ENCODE results near the gene ZNF664. TPM values are rescaled to one million over a fixed set of nuclear protein-coding genes. Genes with fewer than 3 reads are reported as not detected.

ZNF664 gene
- total RNA-seq, 4 donors from 2014 or later: 23.1 to 97.1 (median 52.1) TPM

DNA sequence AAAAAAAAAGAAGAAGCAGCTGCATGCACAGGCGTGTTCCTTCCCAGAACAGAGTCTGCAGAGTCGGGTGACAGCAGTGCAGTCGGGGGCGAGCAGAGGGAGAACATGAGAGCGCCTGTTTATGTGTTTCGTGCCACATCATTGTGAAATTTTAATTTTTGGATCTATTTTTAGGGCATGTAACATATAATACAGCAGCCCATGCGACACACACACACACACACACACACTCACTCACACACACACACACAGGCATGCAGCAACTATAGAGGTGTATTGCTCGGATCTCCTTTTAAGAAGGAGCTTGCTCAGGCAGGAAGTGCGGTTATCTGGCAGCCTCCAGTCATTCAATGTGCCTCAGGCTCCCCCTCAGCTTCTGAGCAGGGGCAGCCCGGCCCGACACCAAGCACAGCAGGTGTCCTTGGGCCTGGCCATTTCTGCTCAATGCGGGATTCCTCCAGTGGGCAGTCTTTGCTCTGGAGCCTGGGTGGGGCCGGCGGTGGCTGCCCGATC, 71.8 kb downstream of the ZNF664 start:
- intact Hi-C loops (cut with DNase I; ENCODE audit: low total_unique reads): loop anchor here (5.0 kb wide), 1 partner anchor 727 kb away; no protein-coding TSS in a partner anchor
- Histone ChIP-seq H3K27ac (no peak overlapping the region), H3K4me3 (no peak overlapping the region), H3K4me1 (no peaks in the 10 kb centered on the region), H3K27me3 (no peaks in the 10 kb centered on the region), H3K36me3 (no peaks in the 10 kb centered on the region), H3K9me3 (no peaks in the 10 kb centered on the region)
- DNase-seq: no peak
- TF ChIP-seq POLR2A (IDR thresholded peaks at IDR 0.05): no peak
- TF ChIP-seq, protein P1, sequence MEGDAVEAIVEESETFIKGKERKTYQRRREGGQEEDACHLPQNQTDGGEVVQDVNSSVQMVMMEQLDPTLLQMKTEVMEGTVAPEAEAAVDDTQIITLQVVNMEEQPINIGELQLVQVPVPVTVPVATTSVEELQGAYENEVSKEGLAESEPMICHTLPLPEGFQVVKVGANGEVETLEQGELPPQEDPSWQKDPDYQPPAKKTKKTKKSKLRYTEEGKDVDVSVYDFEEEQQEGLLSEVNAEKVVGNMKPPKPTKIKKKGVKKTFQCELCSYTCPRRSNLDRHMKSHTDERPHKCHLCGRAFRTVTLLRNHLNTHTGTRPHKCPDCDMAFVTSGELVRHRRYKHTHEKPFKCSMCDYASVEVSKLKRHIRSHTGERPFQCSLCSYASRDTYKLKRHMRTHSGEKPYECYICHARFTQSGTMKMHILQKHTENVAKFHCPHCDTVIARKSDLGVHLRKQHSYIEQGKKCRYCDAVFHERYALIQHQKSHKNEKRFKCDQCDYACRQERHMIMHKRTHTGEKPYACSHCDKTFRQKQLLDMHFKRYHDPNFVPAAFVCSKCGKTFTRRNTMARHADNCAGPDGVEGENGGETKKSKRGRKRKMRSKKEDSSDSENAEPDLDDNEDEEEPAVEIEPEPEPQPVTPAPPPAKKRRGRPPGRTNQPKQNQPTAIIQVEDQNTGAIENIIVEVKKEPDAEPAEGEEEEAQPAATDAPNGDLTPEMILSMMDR (IDR thresholded peaks at IDR 0.05): no peak

DNA sequence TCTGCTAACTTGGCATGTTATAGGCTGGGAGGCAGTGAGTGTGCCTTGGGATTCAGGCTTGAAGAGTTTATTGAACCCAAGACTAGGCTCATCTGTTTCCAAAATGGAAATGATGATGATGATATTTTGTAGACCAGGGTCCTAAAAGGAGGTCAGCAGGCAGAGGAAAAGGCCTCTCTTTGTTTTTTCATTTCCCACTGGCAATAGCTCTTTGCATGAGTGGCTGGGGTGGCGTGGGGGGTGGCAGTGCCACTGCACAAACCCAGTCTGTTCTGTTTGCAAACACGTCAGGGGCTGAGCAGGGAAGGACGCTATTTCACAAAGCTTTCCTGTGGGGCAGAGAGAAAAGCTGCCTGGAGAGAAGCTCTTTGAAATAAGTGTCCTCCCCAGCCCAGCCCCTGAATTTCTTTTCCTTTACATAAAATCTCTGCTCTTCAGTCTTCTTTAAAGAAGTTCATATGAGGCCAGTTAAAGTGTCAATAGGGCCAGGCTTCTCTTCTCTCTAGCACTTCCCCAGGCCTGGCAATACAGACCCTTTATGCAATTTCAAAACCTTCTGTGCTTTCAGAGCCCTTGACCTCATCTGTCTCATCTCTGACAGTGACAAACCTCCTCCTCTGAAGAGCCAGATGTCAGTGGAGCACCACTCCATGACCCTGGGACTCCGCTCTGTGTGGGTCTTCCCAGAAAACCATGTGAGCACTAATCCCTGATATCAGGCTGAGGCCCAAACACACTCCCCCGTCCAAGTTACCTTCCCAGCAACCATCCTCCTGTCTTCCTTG, 72.8 kb downstream of the ZNF664 start:
- DNase-seq: no peak
- intact Hi-C loops (cut with DNase I; ENCODE audit: low total_unique reads): no loop called here
- no peak for TF ChIP-seq POLR2A (IDR thresholded peaks at IDR 0.05)
- H3K9me3 ChIP-seq: no peaks in the 10 kb centered on the region
- no peaks in the 10 kb centered on the region for H3K4me1 ChIP-seq
- no peak overlapping the region for H3K4me3 ChIP-seq
- H3K36me3 ChIP-seq: no peaks in the 10 kb centered on the region
- no peaks in the 10 kb centered on the region for H3K27me3 ChIP-seq
- H3K27ac ChIP-seq: no peak overlapping the region

DNA sequence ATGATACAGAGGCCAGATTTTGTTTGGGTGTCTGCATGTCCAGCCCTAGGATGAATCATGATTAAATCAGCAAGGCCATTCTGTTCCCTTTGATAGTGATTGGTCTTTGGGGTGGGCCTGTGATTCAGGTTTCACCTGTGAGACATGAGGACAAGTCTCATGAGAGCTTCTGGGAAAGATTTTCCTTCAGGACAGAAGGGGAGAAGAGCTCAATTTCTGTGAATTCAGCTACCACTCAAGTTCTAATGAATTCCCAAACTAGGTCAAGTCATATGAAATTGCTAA, 73.4 kb downstream of the ZNF664 start:
- Histone ChIP-seq H3K27me3 (no peaks in the 10 kb centered on the region), H3K9me3 (no peaks in the 10 kb centered on the region), H3K27ac (no peak overlapping the region), H3K4me1 (no peaks in the 10 kb centered on the region), H3K4me3 (no peak overlapping the region), H3K36me3 (no peaks in the 10 kb centered on the region)
- no peak for TF ChIP-seq POLR2A (IDR thresholded peaks at IDR 0.05)
- TF ChIP-seq, protein P1 (IDR thresholded peaks at IDR 0.05): no peak
- no peak for DNase-seq
- intact Hi-C loops (cut with DNase I; ENCODE audit: low total_unique reads): no loop called here

DNA sequence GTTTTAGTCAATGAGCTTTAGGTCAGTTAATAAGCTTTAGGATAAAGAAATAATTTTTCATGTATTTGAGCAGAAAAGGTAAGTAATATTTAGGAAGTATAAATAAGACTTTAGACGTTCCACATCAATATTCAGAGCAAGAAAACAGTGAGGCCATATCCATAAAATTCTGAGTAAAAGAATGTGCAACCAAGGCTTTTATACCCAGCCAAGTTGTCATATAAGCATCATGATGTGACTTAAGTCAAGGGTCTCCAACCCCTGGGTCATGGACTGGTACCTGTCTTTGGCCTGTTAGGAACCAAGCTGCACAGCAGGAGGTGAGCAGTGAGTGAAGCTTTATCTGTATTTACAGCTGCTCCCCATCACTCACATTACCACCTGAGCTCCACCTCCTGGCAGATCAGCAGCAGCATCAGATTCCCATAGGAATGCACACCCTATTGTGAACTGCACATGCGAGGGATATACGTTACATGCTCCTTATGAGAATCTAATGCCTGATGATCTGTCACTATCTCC, 74.1 kb downstream of the ZNF664 start:
- Histone ChIP-seq H3K27me3 (no peaks in the 10 kb centered on the region), H3K36me3 (no peaks in the 10 kb centered on the region), H3K4me3 (no peak overlapping the region), H3K27ac (no peak overlapping the region), H3K4me1 (no peaks in the 10 kb centered on the region), H3K9me3 (no peaks in the 10 kb centered on the region)
- TF ChIP-seq, protein P1 (IDR thresholded peaks at IDR 0.05): no peak
- no peak for TF ChIP-seq POLR2A (IDR thresholded peaks at IDR 0.05)
- intact Hi-C loops (cut with DNase I; ENCODE audit: low total_unique reads): no loop called here
- no peak for DNase-seq

DNA sequence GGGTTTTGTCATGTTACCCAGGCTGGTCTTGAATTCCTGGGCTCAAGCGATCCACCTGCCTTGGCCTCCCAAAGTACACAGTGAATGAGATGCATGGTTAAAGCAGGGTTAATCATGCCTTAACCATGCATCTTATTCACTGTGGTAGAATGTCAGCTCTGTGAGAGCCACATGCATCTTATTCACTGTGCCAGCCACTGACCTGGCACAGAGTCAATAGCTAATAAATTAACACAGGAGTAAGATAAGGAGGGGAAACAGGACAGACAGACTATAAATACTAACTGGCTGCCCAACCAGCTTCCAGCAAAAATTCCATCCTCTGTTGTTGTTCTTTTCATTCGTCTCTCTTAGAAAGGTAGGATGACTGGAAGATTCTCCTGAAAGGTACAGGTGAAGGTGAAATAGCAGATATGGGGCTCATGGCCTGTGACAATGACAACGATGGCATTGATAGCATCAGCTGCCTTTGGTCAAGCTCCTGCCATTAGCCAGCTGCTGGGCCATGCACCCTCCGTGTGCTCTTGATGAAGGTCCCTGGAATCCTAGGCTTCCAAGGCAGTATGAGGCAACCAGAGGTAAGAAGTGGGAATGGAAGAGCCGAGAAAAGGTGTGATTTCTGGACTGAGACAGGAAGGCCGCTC, 76.6 kb downstream of the ZNF664 start:
- intact Hi-C loops (cut with DNase I; ENCODE audit: low total_unique reads): loop anchor here (10.0 kb wide), 1 partner anchor 265 kb away; no protein-coding TSS in a partner anchor
- H3K36me3 ChIP-seq: no peaks in the 10 kb centered on the region
- DNase-seq: no peak
- H3K27me3 ChIP-seq: no peaks in the 10 kb centered on the region
- TF ChIP-seq, protein P1 (IDR thresholded peaks at IDR 0.05): no peak
- TF ChIP-seq POLR2A (IDR thresholded peaks at IDR 0.05): no peak
- H3K27ac ChIP-seq: no peak overlapping the region
- no peak overlapping the region for H3K4me3 ChIP-seq
- H3K9me3 ChIP-seq: no peaks in the 10 kb centered on the region
- H3K4me1 ChIP-seq: no peaks in the 10 kb centered on the region
